Astrocyte of the hippocampus (primary cell): ENCODE data around the gene TRIM40.

Experiments used
- DNase-seq: peaks from one replicate; pipeline ENCODE4 v3.0.0; 2011; ENCODE audit warnings: low read depth, low spot score

The TRIM40 gene

DNA sequence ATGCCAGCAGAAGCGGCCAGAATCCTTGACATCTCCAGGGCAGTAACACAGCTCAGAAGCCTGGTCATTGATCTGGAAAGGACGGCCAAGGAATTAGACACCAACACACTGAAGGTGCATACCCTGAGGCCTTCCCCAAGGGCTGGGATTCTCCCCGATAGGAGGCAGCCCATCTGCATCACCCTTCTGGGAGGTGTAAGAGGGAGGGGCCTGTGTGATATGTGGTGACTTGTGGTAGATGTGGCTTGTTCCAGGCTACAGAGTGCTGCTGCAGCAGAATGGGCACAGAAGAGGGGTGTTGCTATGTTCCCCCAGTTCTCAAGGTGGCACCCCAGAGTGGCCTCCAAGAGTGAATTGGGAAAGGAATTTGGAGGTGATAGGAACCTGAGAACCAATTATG lies 11.2 kb downstream of the TRIM40 start:
- no peak for DNase-seq

- no peak for DNase-seq
Observed at GRCh38 chr6:30149234-30149633, 13.3 kb downstream of the TRIM40 start.

GRCh38 chr6:30149858-30150550 lies 14.1 kb downstream of the TRIM40 start:
- no peak for DNase-seq

GRCh38 chr6:30150671-30151395 lies 14.9 kb downstream of the TRIM40 start:
- peak; percentile 65 for DNase-seq

DNA sequence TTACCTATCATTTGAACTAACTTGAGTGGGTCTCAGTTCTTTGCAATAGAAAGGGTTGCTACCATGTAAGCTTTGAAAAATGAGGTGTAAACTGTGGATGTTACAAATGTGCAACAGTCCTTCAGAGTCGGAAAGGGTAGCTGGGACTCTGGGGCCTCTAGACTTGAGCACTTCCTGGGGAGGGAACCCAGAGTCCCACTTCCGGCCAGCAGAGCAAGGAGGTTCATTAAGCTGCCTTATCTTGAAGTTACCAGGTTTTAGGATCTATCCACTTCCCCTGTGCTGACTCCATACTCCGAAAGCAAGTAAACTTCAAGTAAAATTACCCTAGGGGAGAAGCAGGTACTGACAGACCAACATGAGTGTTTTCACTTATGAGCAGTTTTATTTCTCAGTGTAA lies 15.6 kb downstream of the TRIM40 start:
- DNase-seq: no peak

- DNase-seq: no peak
Observed at GRCh38 chr6:30152016-30152673, 16.2 kb downstream of the TRIM40 start.

- DNase-seq: no peak
Observed at GRCh38 chr6:30152910-30153610, 17.1 kb downstream of the TRIM40 start.

DNA sequence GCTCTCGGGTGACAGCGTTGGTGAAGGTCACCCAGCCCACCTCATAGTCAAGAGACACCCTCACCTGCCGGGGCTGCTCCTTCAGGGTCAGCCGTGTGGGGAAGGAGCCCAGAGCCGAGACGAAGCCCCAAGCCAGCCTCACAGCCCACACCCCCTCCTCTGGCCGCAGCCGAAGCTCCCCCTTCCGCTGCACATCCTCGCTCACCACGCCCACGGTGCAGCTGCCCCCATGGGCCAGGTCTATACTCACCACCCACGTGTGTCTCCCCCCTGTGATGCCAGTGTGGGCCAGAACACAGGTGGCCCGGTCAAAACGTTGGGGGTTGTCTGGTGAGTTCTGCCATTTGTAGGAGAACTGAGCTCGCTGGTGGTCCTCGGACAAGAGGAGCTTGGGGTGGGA lies 18.1 kb downstream of the TRIM40 start:
- no peak for DNase-seq

GRCh38 chr6:30154709-30155519 lies 19.0 kb downstream of the TRIM40 start:
- peak; percentile 85 for DNase-seq

DNA sequence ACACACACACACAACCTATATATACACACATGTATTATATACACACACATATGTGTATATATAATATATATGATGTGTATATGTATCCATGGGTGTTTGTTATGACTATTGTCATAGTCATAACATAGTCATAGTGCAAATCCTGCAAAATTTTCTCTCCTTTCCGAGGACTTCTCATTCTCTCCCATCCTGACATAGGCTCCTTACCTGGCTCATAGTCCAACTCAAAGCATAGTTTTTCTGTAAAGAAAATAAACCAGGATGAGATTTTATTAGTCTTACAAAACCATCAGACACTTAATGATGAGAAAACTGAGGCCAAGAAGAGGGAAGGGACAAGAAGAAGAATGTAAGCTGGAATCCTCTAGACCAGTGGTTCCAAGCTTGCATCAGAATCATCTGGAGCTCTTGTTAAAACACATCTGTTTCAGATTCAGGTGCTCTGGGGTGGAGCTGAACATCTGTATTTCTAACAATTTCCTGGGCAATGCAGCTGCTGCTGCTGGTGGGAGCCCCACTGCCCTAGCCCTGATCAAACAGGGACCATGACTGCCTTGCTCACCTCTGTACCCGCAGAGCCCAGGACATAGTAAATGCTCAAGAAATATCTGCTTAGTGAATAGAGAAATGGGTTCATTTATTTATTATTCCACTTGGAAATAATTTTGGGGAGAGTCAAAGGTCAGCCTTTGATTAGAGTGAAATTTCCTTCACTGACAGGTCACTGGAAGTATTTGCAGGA lies 19.8 kb downstream of the TRIM40 start:
- DNase-seq: no peak

GRCh38 chr6:30156262-30156599 lies 20.3 kb downstream of the TRIM40 start:
- peak; percentile 16 for DNase-seq

DNA sequence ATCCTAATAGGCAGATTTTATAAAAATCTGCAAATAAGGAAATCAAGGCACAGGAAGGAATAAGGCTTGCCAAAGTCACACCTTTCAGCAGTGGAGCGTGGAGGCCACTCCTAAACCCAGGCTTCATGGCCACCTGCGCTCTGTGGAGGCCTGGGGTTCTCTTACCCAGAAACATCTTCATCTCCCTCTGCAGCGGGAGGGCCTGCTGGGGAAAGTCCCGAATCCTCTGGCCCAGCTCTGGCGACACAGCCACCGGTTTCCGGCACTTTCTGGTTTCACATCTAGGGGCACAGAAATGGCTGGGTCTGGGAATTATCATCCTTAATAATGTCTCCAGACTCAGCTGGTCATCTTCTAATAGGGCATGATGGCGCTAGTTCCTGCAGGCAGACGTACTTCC lies 20.8 kb downstream of the TRIM40 start:
- DNase-seq: no peak

GRCh38 chr6:30157581-30157980 lies 21.6 kb downstream of the TRIM40 start:
- no peak for DNase-seq

- DNase-seq: no peak
Observed at GRCh38 chr6:30157999-30158398, 22.1 kb downstream of the TRIM40 start.

DNA sequence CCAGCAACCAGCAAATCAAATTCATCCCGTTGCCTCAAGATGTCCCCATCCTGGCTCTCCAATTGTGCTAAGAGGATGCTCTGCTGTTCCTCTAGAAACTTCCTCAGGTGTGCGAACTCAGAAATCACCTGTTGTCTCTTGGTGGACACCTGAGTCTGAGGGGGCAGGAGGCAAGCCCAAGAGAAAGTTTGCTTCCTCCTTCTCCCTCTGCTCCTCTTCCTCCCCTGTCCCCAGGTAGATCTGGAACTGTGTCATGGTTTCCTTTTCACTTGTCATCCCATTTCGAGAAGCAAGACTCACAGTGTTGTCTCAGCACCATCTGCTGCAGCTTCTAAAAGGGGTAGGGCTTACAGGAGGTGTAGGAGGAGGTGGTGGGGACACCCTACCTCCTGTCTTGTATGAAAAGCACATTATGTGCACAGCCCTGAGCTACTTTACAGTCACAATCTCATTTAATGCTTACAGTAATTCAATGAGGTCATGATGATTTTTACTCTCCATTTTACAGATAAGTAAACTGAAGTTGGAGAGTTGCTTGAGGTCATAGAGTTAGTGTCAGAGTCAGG lies 22.6 kb downstream of the TRIM40 start:
- DNase-seq: no peak

DNA sequence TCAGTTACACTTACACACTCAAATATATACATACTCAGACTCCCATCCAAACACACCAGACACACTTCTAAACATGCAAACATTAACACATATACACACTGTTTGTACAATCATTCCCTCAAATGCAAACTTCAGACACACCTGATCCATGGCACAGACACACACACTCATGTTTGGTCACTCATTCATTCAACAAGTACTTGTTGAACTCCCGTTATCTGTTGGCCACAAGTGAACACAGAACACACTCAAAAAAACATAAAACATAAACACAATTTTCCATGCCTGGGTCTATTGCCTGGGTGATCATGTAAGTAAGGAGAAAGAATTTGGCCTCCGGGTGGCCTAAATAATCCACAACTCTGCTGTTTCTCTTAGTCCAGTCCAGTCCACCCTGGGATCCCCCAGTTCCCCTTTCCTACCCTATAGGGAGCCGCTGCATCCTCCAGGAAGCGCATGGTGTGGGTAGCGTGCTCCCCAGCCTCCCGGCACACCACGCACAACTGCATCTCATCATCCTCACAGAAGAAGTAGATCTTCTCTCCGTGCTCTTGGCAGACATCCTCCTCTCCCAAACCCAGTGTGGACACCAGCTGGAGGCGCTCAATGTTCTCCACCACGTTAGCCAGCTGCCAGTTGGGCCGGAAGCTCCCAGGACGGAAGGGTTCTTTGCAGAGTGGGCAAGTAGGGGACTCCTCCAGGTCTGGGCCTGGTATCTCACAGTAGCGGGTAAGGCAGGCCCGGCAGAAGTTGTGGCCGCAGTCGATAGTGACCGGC lies 24.3 kb downstream of the TRIM40 start:
- no peak for DNase-seq

GRCh38 chr6:30160785-30161531 lies 25.0 kb downstream of the TRIM40 start, which contains the start of gene TRIM10:
TRIM10 (minus strand) TSS chr6:30161211; CDS start chr6:30160858, 353 bp downstream.
- DNase-seq: no peak

DNA sequence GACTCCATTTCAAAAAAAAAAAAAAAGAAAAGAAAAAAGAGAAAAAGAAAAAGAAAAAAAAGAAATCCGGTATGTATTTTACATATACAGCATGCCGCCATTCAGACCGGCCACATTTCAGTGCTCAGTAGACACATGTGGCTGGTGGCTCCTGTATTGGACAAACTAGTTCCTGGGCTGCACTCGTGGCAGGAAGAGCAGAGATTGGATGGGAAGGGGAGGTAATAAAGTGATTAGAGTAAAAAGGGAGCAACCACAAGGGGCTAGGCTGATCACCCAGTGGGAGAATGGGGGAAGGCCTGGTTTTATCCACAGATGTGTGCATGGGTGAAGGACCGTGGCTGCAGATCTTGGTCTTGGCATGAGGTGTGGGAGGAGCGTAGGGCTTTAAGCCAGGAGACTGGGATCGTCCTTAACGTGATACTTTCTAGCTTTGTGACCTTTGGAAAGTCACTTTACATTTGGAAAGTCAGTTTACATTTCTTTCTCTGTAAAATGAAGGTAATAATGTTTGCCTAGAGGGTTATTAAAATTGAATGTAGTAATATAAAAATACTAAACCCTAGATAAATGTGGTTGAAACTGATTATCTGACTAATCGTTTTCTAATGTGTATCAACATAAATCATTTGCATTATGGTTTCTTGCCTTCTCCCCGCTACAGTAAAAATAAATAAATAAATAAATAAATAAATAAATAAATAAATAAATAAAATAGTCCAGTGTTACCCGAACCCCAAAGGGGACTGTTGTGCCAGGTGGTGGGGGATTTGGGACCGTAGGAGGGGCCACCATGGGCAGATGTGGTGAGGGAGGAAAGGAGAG lies 26.5 kb downstream of the TRIM40 start:
- no peak for DNase-seq
